ENCODE results near the gene IFITM10. TPM values are rescaled to one million over a fixed set of nuclear protein-coding genes. Genes with fewer than 3 reads are reported as not detected.

IFITM10 gene
- total and polyA plus RNA-seq, 9 of the 15 experiments (the other 6 are each of a cell fraction or from before 2014, with no cell fraction given): 0.08 to 0.13 (median 0.09) TPM; not detected in 6

GRCh38 chr11:1763796-1764661 is 13.6 kb upstream of the IFITM10 start, which contains the start of gene CTSD (continued):
- TF ChIP-seq MGA (IDR thresholded peaks at IDR 0.05) (peak; percentile 38; the same call in 1 of the 2 replicates), AFF4 (CRISPR knock-in tag; IDR thresholded peaks at IDR 0.05) (no peak), ZNF212 (CRISPR knock-in tag; IDR thresholded peaks at IDR 0.05) (no peak), RHOXF2B (CRISPR knock-in tag; conservative IDR thresholded peaks at IDR 0.05) (no peak), RBM15 (IDR thresholded peaks at IDR 0.05; ENCODE audit: insufficient read depth, low read length) (no peak), HNRNPK (IDR thresholded peaks at IDR 0.05; ENCODE audit: low read depth, low read length, poor library complexity, severe bottlenecking) (no peak), CBFA2T2 (conservative IDR thresholded peaks at IDR 0.05) (peak; percentile 71)

Measured in K562 (cell line).